ENCODE results near the gene SKIDA1. TPM values are rescaled to one million over a fixed set of nuclear protein-coding genes. Genes with fewer than 3 reads are reported as not detected.

The SKIDA1 gene
- polyA plus RNA-seq, 6 donors from 2014 or later: not detected

DNA sequence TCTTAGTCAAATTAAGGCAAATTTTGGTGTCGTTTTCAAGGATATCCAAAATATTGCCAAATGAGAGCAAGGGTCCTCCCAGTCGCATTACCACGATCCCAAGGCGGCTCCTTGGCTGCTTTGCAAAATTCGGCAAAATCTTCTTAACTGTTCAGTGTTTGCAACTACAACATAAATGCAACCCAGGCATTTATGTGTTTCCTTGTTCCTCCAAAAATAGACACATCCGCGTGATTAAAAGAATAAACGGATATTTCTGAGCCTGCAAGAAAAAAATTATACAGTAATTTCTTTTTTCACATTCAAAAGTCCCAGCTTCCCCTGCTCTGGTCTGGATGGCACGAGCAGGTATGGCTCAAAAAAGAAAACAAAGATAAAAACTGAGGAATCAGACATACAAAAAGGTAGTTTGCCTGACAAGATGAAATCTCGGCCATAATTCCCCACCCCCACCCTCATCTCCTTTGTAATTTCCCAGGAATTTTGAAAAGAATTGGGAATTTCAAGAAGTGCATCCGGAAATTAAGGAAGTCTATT, 6.0 kb downstream of the SKIDA1 start:
- peaks cover 26 to 44% (median 33%) of the 10 kb centered on the region in 3 donors for H3K4me1 Mint-ChIP-seq
- DNase-seq: no peak
- no peak for ATAC-seq (ENCODE audit: low read depth in 2 of 2)
- H3K27me3 Mint-ChIP-seq: peaks cover 62 to 72% (median 69%) of the 10 kb centered on the region in 3 donors
- peak overlapping the region; percentile 24 to 96 (median 36) for H3K27ac Mint-ChIP-seq
- no peaks in the 10 kb centered on the region for H3K36me3 Mint-ChIP-seq
- peaks cover 0 to 19% (median 0%) of the 10 kb centered on the region in 7 donors for H3K9me3 Mint-ChIP-seq
- H3K4me3 Mint-ChIP-seq: peak overlapping the region in 6 of 8 donors; percentile 25 to 86 (median 42)

DNA sequence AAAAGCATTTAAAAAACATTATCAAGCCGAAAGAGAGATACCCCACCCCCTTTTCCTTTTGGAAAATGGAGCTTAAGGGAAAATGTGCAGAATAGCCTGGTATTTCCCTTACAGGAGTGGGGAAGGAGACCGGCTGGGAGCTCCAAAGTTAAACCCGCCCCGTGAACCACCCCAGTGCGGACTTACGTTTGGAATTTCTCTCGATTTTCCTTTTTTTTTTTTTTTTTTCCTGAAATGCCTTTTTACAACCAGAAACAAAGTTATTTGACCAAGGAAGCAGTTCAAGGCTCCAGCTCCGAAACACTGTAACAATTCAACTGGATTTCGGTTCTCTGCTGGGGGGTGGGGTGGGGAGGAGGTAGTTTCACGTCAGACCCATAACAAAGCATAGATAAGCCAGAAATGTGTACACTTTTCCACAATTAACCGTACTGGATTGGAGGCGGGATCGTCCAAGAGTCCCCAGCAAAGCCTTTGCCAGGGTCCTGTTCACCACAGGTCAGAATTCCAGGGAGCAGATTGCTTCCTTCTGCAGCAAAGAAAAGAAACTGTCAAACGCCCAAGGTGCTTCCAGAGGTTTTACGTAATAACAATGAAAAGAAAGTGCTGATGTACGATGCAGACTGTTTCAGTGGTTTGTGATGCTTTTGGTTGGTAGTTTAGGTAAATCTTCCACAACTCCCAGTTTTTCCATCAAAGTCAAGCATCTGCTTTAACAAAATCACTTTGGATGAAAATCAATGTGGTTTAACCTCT, 6.7 kb downstream of the SKIDA1 start:
- peak overlapping the region in 5 of 6 donors; percentile 44 to 96 (median 91) for H3K27ac Mint-ChIP-seq
- no peak for DNase-seq
- H3K27me3 Mint-ChIP-seq: peaks cover 63 to 72% (median 68%) of the 10 kb centered on the region in 3 donors
- H3K36me3 Mint-ChIP-seq: no peaks in the 10 kb centered on the region
- H3K9me3 Mint-ChIP-seq: peaks cover 0 to 19% (median 0%) of the 10 kb centered on the region in 7 donors
- ATAC-seq (ENCODE audit: low read depth in 2 of 2): no peak
- H3K4me3 Mint-ChIP-seq: peak overlapping the region in 7 of 8 donors; percentile 21 to 87 (median 82)
- peaks cover 25 to 42% (median 31%) of the 10 kb centered on the region in 3 donors for H3K4me1 Mint-ChIP-seq

DNA sequence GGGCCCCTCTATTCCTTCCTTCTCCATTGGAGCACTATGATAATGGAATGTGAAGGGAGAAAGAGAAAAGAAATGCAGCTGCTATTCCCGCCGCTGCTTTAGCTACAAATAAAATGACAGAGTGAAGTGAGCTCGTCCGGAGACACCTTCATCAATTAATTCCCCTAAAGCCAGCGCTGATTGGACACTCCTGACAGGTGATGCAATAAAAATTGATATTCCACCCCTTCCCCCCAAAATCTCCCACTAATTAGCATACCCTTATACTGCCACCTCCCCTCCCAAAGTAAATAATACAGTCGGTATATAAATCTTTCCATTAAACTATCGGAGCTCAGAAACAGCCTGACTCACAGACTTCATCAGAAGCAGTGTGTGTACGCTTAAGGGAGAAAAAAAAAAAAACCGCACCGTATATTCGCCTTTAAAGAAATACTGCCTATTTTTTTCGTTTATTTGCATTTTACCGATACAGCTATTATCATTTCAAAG, 7.3 kb downstream of the SKIDA1 start:
- no peak for DNase-seq
- Mint-ChIP-seq H3K9me3 (peaks cover 0 to 15% (median 0%) of the 10 kb centered on the region in 7 donors), H3K27ac (peak overlapping the region in 5 of 6 donors; percentile 59 to 96 (median 91)), H3K36me3 (no peaks in the 10 kb centered on the region), H3K27me3 (peaks cover 61 to 69% (median 63%) of the 10 kb centered on the region in 3 donors), H3K4me3 (peak overlapping the region; percentile 72 to 87 (median 85)), H3K4me1 (peaks cover 25 to 38% (median 26%) of the 10 kb centered on the region in 3 donors)
- no peak for ATAC-seq (ENCODE audit: low read depth in 2 of 2)

DNA sequence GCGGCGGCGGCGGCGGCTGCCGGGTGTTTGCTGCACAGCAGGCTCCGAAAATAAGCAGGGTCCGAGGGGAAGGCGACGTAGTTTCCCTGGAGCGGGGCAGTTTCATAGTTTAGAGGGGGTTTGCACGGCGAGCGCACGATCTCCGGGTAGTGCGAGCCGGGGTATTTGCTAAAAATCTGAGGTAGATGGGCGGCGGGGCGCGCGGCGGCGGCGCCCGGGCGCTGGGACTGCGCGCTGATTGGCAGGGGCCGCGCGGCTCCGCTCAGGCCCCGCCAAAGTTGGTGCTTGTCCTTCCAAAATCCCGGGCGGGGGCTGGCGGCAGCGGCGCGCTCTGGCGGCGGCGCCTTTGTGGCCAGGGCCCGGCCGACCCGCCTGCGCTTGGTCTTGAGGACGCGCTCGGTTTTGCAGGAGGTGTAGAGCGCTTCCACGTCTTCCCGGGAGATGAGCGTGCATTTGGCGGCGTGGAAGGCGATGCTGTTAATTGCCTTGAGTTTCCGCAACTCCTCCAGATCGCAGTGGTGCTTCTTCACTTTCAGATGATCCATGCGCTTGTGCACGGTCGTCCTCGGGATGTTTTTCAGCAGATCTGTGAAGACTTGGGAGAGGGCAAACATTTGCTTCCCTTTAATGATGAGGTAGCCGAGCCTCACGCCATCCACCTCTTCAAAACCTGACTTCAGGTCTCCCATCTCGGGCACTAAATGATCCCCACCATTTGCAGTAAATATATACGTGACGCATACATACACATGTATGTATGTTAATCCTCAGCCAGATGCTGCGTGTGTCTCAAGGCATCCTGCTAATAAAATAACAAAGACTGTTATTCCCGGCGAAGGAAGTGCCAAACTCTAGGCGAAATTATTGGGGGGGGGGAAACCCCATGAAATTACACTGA, 8.1 kb downstream of the SKIDA1 start:
- H3K4me3 Mint-ChIP-seq: peak overlapping the region; percentile 75 to 87 (median 86)
- ATAC-seq (ENCODE audit: low read depth in 2 of 2): peak; percentile 34 to 47
- H3K36me3 Mint-ChIP-seq: no peaks in the 10 kb centered on the region
- H3K27me3 Mint-ChIP-seq: peaks cover 64 to 76% (median 65%) of the 10 kb centered on the region in 3 donors
- DNase-seq: peak; percentile 28
- H3K9me3 Mint-ChIP-seq: peaks cover 0 to 15% (median 0%) of the 10 kb centered on the region in 7 donors
- peaks cover 25 to 38% (median 26%) of the 10 kb centered on the region in 3 donors for H3K4me1 Mint-ChIP-seq
- peak overlapping the region in 5 of 6 donors; percentile 59 to 96 (median 91) for H3K27ac Mint-ChIP-seq

DNA sequence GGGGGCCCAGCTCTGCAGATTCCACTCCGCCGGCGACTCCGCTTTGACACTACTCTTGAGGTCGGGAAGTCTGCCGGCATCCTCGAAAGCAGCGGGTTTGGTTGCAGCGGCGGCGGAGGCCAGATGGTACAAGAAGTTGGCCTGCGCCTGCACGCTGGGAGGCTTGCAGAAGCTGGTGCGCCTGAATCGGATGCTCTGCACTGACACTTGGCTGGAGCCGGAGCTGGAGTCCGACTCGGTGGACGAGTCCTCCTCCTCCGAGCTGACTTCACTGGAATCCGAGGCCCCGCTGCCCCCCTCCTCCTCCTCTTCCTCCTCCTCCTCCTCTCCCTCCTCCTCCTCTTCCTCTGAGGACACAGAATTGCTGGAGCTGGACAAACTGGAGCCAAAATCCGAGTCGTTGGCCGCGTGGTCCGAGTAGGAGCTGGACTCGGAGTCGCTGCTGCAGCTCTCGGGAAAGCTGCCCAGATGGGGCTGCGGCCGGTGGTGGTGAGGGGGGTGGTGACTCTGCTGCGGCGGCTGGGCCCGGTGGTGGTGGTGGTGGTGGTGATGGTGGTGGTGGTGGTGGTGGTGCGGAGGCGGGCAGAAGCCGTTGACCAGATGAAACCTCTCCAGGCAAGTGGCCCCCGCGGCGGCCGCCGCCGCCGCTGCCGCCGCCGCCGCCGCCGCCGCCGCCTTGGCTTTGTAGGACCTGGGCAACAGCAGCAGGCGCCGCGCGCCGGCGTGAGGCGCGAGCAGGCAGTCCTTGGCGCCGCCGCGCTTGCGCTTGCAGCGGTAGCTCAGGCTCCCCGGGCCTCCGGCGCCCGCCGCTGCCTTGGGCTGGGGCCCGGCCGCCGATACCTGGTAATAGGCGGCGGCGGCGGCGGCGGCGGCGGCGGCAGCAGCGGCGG, 9.0 kb downstream of the SKIDA1 start:
- H3K27me3 Mint-ChIP-seq: peaks cover 61 to 80% (median 68%) of the 10 kb centered on the region in 3 donors
- peaks cover 25 to 38% (median 26%) of the 10 kb centered on the region in 3 donors for H3K4me1 Mint-ChIP-seq
- H3K9me3 Mint-ChIP-seq: peaks cover 0 to 15% (median 0%) of the 10 kb centered on the region in 7 donors
- ATAC-seq (ENCODE audit: low read depth in 2 of 2) (peak; percentile 80 to 81), DNase-seq (peak; percentile 43)
- peak overlapping the region; percentile 75 to 86 (median 78) for H3K4me3 Mint-ChIP-seq
- H3K36me3 Mint-ChIP-seq: no peaks in the 10 kb centered on the region
- H3K27ac Mint-ChIP-seq: peak overlapping the region in 1 of 6 donors; percentile 92

DNA sequence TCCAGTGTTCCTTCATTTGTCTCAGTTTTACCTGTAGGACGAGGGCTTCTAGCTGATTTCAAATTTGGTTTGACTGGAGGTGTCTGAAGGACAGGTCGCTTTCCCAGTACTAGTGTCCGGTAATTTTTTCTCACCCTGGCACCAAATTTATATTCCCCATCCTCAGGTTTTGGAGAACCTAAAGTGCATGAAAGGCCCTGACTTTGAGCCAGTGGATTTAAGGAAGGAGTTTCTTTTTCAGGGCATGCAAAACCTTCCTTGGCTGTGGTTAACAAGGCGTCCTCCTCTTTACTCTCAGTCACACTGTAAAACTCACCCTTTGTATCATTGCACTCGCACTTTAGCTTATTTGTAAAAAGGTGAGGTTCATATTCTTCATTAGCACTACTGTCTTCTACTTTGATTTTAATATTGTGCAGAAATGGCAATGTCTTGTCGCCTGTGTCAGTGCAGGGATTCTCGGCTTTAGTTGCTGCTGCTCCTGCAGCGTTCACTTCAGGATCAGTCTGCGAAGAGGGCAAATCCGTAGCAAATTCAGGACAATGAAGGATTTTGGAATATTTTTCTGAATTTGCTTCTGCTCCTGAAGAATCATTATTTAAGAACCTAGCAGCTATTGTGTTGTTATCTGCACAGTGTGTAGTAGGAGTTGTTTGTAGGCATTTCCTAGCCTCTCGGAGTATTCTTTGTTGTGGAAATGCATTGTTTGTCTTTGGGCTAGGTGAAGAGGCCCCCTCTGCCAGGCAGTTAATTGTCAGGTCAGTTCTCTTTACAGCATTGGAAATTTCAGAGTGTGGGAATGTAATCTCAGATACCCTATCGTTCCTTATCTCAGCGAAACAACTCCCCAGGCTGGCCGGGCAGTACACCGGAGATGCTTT, 9.9 kb downstream of the SKIDA1 start:
- no peak for ATAC-seq (ENCODE audit: low read depth in 2 of 2)
- no peaks in the 10 kb centered on the region for H3K36me3 Mint-ChIP-seq
- peaks cover 58 to 83% (median 66%) of the 10 kb centered on the region in 3 donors for H3K27me3 Mint-ChIP-seq
- peaks cover 24 to 37% (median 24%) of the 10 kb centered on the region in 3 donors for H3K4me1 Mint-ChIP-seq
- H3K27ac Mint-ChIP-seq: peak overlapping the region in 2 of 6 donors; percentile 16 to 92
- H3K9me3 Mint-ChIP-seq: peaks cover 0 to 15% (median 0%) of the 10 kb centered on the region in 7 donors
- H3K4me3 Mint-ChIP-seq: peak overlapping the region in 7 of 8 donors; percentile 65 to 84 (median 75)
- no peak for DNase-seq

DNA sequence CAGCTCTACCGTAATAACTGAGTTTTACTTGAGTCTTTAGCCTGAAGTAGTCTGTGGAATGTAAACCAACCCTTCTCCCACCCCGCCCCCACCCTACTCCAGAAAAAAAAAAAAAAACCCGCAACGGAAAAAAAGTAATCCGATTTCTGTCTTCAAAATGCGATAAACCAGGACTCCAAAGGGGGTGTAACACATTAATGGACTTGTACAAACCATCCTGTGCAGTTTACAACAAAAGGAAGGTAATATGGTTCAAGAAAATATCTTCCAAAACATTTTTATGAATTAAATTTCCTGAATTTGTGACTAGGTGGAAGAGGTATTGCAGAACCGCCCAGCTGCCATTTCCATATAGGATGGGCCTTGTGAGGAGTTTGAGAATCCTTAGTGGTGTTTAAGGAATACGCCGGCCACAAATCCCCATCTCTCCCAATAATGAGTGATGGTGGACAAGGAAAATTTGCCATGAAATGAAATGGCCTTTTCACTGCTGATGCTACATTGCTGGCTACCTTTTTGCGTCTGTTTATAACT, 10.6 kb downstream of the SKIDA1 start:
- H3K9me3 Mint-ChIP-seq: peaks cover 0 to 12% (median 0%) of the 10 kb centered on the region in 7 donors
- ATAC-seq (ENCODE audit: low read depth in 2 of 2) (no peak), DNase-seq (no peak)
- no peak overlapping the region for H3K27ac Mint-ChIP-seq
- H3K27me3 Mint-ChIP-seq: peaks cover 51 to 78% (median 59%) of the 10 kb centered on the region in 3 donors
- peaks cover 16 to 33% (median 18%) of the 10 kb centered on the region in 3 donors for H3K4me1 Mint-ChIP-seq
- H3K4me3 Mint-ChIP-seq: peak overlapping the region in 1 of 8 donors; percentile 84
- H3K36me3 Mint-ChIP-seq: no peaks in the 10 kb centered on the region

DNA sequence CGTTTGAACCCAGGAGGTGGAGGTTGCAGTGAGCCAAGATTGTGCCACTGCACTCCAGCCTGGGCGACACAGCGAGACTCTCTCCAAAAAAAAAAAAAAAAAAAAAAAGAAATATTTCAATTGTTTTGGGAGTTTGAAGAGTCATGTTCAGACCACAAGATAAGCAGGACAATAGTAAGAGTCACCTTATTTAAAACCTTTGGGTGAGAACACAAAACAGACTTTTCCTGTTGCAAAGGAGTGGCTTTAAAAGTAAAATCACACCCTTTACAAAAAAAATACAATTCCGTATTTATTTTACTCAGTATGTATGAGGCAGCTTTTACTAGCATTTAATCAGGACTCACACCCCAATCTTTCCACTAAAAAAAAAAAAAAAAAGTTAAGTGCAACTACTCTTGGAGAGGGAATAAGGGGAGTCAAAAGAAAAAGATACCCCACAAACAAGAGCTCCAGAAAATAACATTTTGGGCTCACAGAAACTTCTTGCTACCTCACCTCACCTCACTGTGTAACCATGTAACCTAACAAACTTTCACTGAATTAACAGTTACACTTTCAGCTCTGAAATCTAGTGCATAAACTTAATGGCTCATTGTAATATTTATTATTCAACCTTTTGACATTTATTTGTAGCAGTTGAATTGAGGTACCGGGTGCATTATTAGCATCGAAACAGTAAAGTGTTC, 11.2 kb downstream of the SKIDA1 start:
- no peak overlapping the region for H3K27ac Mint-ChIP-seq
- H3K27me3 Mint-ChIP-seq: peaks cover 53 to 80% (median 58%) of the 10 kb centered on the region in 3 donors
- peaks cover 16 to 27% (median 16%) of the 10 kb centered on the region in 3 donors for H3K4me1 Mint-ChIP-seq
- H3K9me3 Mint-ChIP-seq: peaks cover 0 to 10% (median 0%) of the 10 kb centered on the region in 7 donors
- peak overlapping the region in 1 of 8 donors; percentile 84 for H3K4me3 Mint-ChIP-seq
- H3K36me3 Mint-ChIP-seq: no peaks in the 10 kb centered on the region
- ATAC-seq (ENCODE audit: low read depth in 2 of 2) (no peak), DNase-seq (no peak)

DNA sequence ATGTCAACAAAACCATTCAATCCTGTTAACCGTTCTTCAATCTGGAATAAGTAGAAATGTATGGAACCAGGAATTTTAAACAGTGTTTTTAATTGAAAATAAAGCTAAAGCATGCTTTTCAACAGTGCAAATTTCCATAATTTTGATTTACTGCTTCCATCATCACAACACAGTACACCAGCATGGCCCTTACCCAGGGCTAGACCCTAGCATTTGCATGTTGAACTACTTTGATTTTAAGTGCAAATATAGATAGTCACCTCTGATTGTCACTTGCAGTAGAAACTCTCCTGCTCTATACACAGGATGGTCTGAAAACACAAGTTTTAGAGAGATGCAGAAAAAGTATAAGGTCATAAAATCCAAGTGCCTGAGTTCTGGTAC, 12.1 kb downstream of the SKIDA1 start:
- Mint-ChIP-seq H3K27me3 (peaks cover 59 to 80% (median 61%) of the 10 kb centered on the region in 3 donors), H3K4me3 (no peak overlapping the region), H3K9me3 (peaks cover 0 to 9% (median 0%) of the 10 kb centered on the region in 7 donors), H3K36me3 (no peaks in the 10 kb centered on the region), H3K4me1 (peaks cover 14 to 19% (median 16%) of the 10 kb centered on the region in 3 donors), H3K27ac (no peak overlapping the region)
- no peak for DNase-seq
- ATAC-seq (ENCODE audit: low read depth in 2 of 2): no peak

DNA sequence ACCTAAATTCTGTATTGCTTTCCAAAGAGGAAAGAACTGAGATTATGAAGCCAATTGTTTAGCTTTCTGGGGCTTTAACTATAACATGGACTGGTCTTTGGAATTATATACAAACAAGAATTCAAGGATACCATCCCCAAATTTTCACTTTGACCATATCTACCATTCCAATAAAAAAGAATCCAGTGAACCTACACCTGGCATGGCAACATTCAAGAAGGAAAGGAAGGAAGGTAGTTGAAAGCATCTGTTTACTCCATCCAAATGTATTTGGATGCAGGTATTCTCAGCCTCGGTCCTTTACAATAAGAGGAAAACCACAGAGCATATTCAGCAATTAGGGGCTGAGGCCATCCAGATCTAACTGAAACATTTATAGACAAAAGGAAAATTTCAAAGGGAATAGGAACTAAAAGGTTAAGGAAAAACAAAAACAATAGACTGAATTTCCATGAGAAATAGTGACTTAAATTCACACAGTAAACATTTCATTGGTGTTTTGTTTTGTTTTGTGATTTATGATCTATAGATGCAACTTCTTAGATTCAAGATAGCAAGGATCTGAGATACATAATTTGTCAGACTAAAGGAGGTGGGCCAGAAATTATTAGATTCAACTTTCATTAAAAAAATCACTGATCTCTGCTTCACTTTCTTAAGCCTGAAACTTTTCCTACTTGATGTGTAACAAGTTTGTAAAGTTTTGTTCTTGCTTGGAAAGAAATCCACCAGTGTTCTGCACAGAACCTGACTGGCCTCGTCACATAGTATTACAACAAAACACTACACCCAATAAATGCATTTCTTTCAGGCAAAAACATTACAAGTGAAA, 12.7 kb downstream of the SKIDA1 start:
- H3K4me1 Mint-ChIP-seq: peaks cover 8 to 13% (median 10%) of the 10 kb centered on the region in 3 donors
- DNase-seq (no peak), ATAC-seq (ENCODE audit: low read depth in 2 of 2) (no peak)
- peaks cover 57 to 80% (median 59%) of the 10 kb centered on the region in 3 donors for H3K27me3 Mint-ChIP-seq
- no peak overlapping the region for H3K4me3 Mint-ChIP-seq
- no peak overlapping the region for H3K27ac Mint-ChIP-seq
- H3K9me3 Mint-ChIP-seq: peaks cover 0 to 3% (median 0%) of the 10 kb centered on the region in 7 donors
- H3K36me3 Mint-ChIP-seq: no peaks in the 10 kb centered on the region

Measured in naive B cell (primary cell).